HG02981 (cell line): ENCODE results near the gene LHFPL3.

ENCODE experiments used
- ATAC-seq: cut with Tn5 transposase; IDR thresholded peaks from one replicate; pipeline ENCODE4 v1.9.1; 2021; ENCODE audit warnings: mild to moderate bottlenecking, moderate library complexity; ENCODE audit not compliant: unreplicated experiment

The LHFPL3 gene

DNA sequence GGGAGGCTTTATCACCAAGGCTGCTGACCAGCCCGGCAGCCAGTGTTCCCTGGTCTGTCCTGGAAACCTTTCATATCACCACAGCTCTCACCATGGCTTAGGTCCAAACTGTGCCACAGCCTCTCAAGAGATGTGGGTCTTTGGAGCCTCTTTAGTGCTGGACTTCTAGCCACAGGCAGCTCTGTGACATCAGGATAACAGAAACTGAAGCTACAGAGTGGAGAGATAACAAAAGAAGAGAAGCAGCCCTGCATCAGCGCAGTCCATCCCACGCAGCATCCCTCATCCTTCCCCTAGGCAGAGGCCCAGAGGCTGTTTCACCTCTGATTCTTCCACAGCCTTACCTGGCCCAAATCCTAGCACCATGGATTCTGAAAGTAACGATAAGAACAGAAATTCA, 497.7 kb downstream of the LHFPL3 start:
- no peak for ATAC-seq

DNA sequence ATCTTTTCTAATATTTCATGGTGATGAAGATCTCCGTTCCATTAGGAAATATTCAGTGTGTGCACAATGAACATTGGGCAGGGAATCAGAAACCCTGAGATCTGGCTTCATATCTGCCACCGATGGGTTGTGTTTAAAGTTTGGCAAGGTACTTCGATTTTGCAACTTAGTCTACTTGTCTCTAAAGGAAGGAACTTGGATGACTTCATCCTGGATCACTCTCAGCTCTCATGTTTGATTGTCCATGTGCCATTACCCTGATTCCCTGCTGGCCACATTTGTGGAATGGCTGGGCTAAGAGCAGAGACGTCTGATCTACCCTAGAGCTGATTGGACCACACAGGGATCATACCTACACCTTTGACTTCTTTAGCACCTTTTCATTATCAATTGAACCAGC, 508.6 kb downstream of the LHFPL3 start:
- no peak for ATAC-seq

DNA sequence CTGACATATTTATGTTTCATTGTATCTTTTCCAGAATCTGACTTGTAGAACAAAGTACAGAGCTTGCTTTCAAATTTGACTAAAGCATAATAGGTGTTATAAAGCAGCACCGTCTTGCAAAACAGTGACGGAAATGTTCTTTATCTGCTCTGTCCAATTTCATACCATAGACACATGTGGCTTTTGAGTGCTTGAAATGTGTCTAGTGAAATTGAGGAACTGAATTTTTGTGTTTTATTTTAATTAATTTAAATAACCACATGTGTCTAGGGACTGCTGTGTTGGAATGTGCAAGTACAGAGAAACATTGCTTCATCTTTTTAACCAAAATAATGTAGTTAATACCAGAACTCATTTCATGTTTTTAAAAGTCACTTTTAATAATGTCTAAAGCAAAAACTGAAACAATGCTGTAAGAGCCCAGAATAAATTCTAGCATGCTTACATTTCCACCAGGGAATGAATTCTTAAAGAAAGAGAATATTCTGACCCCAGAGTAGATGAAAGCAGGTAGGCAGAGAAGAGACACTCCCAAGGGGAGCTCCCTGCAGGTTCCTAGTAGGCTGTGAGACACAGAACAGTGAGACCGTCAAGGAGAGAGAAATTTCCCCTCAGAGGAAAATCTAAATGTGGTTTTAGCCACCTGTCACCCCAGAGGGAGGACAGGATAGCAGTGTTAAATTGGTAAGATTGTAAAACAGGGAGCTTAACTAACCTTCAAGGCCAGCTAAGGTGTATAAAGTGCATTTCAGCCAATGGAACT, 510.3 kb downstream of the LHFPL3 start:
- peak; percentile 64 for ATAC-seq

- ATAC-seq: no peak
Observed at GRCh38 chr7:104839842-104840241, 511.4 kb downstream of the LHFPL3 start.

DNA sequence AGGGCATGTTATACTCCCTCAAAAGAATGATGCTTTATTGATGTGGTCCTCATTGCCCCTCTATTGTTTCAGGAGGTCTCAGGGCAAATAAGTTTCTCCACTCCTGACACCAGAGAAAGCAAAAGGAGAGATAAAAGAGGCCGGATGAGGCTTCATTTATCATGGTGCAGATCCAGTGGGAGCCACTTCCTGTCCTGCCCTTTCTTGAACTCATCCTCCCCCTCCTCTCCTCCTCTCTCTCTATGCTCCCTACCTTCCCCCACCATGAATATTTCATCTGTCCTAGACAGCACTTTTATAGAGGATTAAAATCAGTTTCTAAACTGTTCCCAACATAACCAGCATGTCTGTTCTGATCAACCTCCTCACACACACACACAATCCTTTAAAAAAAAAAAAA, 513.4 kb downstream of the LHFPL3 start:
- ATAC-seq: no peak

- ATAC-seq: no peak
Observed at GRCh38 chr7:104843198-104843597, 514.8 kb downstream of the LHFPL3 start.

DNA sequence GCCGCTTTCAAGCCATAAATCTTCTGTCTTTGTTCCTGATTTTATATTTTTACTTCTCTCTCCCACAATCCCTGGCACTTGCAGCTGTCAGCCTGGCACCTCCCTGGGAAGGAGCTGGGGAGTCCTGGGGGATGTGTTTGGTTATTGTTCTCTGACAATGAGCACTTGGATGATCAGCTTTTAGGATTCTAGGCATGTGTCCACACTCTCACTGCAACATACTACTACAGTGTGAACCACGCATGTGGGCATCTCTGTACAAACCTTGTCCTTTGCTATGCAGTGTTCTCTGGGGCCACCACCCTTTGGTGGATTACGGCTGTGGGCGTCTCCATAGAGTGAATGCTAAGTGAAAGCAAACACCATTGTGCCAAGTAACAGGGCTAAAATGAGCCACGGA, 517.2 kb downstream of the LHFPL3 start:
- ATAC-seq: no peak

DNA sequence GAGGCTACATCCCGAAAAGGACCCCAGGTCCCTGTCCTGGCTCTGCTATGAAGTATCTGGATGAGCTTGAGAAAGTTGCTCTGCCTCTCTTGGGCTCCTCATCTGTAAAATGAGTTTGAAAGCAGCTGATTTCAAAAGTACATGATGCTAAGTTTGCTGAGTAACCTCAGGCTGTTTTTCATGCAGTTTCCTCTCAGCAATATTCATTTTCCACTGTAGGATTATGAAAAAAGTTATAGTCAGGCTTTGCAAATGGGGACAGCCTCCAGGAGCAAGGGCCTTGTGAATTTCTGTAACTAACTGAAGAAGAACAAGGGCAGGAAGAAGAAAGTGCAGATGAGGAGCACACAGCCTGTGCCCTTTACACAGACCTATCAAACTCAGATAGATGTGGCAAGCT, 518.3 kb downstream of the LHFPL3 start:
- no peak for ATAC-seq

DNA sequence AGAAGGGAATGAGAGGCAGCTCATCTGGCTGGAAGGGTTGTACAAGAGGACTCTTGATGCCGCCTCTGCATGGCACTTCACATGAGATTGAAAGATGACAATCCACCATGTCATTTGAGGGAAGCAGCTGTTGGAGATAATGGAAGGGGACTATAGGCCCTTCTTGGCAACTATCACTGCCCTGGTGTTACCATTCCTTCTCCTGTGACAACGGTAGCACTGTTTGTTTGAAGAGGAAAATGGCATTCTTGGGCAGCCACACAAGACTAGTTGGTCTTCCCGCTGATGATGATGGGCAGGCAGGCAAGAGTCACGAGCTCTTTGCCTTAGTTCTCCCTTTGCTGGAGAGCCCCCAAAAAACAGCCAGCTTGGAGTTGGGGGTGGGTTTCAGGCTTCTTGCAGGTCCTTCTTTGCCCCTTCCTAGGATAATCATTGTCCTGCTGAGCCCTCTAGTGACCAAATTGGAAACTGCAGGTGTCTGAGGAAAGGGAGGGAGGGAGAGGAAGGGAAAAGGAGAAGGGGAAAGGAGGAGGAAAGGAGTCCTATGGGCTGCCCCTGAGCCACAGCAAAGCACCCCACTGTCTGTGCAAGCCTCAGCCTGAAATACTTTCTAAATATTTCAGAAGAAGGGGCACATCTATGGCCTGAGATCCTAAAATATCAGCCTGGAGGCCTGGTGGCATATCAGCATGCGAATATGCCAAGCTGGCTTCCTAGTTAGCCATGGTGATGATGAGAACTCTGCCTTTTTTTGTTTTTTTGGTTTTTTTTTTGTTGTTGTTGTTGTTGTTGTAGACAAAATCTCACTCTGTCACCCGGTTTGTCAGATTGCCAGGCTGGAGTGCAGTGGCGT, 520.0 kb downstream of the LHFPL3 start:
- ATAC-seq: no peak

DNA sequence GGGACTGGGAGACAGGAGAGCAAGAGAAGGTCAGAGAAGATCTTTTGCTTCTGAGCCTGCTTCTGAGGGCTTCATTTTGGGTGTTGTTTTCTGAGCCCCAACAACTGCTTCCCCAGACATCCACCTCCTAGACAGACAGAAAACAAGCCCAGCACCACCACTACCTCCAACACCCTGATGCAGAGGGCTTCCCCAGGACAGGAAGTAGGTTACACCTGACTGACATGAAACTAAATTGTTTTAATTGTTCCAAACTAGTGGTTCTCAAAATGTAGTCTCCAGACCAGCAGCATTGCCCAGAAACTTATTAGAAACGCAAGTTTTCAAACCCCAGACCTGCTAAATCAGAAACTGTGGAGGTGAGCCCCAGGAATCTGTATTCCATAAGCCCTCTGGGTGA, 522.0 kb downstream of the LHFPL3 start:
- no peak for ATAC-seq

GRCh38 chr7:104851268-104851667, 522.9 kb downstream of the LHFPL3 start:
- ATAC-seq: no peak

- ATAC-seq: no peak
Observed at GRCh38 chr7:104852386-104852785, 524.0 kb downstream of the LHFPL3 start.

DNA sequence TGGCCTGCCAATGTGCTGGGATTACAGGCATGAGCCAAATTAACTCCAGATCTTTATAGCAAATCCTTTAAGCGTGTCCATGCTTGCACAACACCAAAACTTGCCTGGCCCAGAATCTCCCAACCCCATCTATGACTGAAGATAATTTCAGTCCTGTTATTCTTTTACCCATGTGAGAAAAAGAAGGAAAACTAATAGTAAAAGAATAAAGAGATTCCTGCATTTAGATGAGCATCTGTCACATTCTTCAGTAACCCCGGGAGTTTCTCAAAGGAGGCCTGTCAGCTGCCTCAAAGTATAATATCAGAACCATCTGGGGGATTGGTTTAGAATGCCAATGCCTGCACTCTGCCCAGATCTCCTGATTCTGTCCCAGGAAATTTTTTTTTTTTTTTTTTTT, 527.5 kb downstream of the LHFPL3 start:
- no peak for ATAC-seq

GRCh38 chr7:104857458-104858425, 529.3 kb downstream of the LHFPL3 start:
- peak; percentile 65 for ATAC-seq

GRCh38 chr7:104859754-104860426, 531.5 kb downstream of the LHFPL3 start:
- ATAC-seq: no peak

DNA sequence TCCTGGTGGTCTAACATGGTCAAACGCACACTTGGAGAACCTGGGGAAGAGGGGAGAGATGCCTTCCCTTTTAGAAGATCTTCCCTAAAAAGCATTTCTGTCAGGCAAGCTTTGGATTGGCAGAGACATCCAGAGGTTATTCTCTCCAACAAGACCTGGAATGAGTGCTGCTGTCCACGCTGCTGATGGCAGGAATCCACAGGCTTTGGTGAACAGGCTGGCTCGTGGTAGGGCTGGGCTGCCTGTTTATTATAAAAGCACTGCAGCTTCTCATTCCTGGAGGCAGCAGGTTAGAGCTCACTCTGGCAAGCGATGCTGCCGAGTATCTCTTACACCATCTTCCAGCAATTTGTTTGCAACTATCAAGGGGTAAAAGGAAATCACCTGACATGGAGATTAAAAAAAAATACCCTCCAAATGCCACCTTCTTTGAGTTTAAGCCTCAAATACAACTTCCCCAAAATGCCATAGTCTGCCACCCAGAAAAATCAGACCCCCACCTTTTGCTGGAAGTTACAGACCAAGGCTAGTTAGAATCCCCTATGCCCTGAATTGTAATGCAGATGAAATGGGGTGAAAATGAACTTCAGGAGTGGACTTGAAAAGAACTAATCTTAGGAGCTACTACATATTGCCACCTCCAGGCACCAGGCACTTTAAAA, 533.5 kb downstream of the LHFPL3 start:
- ATAC-seq: no peak

DNA sequence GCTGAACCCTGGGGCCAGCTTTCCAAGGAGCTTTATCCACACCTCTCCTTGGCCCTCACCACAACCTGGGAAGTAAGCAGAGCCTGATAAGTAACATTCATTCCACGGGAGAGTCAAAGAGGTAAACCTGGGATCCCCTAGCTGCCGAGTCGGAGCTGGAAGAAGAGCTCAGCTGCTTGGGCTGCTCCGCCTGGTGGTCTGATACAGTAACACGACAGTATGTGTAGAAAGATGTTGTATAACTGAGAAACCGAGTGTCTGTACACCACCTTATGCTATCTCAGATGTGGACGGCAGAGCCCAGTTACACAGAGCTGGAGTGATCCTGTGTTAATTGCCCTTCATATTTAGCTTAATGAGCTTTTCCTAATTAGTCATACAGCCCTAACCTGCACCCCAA, 534.3 kb downstream of the LHFPL3 start:
- no peak for ATAC-seq

DNA sequence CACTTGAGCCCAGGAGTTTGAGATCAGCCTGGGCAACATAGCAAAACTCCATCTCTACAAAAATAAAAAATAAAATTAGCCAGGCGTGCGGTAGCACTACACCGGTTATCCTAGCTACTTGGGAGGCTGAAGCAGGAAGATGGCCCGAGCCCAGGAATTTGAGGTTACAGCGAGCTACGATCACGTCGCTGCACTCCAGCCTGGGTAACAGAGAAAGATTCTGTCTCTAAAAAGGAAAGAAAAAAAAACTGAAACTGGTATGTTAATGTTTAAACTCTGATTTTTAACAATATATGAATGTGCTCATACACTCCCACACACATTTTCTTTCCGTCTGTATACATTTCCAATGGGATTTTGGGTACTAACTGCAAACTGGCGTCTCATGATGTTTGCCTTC, 545.0 kb downstream of the LHFPL3 start:
- ATAC-seq: no peak

DNA sequence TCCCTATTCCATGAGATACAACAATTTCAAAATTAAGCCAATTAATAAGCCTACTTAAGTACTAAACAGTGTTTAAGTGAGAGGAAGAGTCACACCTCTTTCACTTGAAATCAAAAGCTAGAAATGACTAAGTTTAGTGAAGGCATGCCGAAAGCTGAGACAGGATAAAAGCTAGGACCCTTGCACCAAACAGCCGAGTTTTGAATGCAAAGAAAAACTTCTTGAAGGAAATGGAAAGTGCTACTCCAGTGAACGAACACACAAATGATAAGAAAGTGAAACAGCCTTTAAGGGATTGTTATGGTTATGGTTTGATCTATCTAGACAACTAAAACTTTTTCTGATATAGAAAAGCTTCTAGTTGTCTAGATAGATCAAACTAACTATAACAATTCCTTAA, 550.2 kb downstream of the LHFPL3 start:
- ATAC-seq: peak; percentile 85

DNA sequence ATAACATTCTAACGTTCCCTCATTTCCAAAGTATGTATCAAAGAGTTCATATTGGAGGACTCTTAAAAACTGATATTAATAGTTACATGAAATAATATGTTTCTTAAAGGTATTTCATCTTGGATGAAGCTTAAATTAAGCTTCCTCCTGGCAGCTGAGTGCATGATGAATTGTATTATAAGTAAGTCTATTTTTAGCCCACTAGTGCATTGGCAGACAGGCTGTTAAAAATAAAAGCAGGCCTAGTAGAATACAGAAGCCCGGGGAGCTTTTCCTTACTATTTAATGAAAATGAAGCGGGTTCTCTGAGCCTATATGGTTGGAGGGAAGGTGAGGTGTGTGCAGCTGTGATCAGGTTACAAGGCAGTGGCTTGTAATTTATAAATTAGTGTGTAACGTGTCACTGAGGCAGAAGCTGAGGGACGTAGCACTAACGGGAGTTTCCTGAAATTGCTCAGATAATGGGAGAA, 554.9 kb downstream of the LHFPL3 start:
- peak; percentile 11 for ATAC-seq
